H4 (cell line): ENCODE results near the gene HSPBP1. TPM values are rescaled to one million over a fixed set of nuclear protein-coding genes. Genes with fewer than 3 reads are reported as not detected.
"Not testable (repeated sequence)": the region's sequence is repeated elsewhere in the genome, so short reads cannot be mapped to it uniquely, and the experiment has no call there.

Source experiments
- DNase-seq: peaks from one replicate; pipeline ENCODE4 v3.0.0-alpha.2; 2015; ENCODE audit warnings: low spot score
- total RNA-seq: library from RNA; depleted of rRNA; stranded (reverse); fragments of >200 nt; shearing (Covaris generic); gene quantifications from 2 replicates; pipeline ENCODE4 v1.2.3, GENCODE V29; 2014

The HSPBP1 gene
- total RNA-seq, 1 experiment from 2014 or later = 57.7 TPM

DNA sequence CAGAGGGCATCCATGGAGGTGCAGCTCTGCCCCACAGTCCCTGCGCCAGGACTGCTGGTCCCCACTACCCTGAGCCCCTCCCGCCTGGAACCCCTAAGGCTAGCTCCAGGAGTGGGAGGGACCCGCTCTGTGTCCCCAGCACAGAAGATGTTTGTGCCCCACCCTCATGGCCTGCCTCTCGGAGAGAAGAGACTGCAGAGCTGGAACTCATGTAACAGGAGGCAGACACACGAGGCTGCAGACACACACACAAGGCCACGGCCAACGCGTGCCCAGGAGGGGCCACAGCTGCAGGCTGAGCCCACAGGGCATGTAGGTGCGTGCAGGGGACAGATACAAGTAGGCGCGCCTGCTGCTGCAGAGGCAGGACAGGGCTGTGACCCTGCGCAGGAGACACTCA, 40.9 kb downstream of the HSPBP1 start:
- DNase-seq = no peak

DNA sequence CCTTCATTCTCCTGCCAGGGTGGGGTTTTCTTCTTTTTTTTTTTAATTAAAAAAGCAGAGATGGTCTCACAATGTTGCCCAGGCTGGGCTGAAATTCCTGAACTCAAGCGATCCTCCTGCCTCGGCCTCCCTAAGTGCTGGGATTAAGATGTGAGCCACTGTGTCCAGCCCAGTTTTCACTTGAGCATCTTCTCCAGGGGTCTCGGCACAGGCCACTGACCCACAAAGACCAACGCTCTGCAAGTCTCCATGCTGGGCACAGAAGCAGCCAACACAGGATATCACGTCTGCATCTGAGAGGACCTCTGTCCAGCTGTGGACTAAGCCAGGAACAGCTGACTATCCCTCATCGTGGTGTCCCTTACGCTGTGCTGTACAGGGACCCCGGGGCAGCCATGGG, 41.9 kb downstream of the HSPBP1 start:
- DNase-seq = no peak

DNA sequence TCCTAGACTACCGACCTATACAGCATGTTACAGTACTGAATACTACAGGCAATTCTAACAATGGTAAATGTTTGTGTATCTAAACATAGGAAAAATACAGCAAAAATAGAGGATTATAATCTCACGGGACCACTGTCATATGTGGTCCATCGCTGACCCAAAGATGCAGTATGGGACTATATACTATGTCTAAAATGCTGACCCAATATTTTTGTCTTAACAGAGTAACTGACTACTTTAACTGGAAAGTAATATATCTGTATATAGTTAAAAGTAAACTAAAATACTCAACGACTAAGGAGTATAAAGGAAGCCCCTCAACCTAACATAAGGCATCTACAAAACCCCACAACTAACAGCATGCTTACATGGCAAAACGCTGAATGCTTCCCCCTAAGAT, 46.9 kb downstream of the HSPBP1 start:
- DNase-seq = no peak

GRCh38 chr19:55232286-55232602, 47.7 kb downstream of the HSPBP1 start:
- no peak for DNase-seq

DNA sequence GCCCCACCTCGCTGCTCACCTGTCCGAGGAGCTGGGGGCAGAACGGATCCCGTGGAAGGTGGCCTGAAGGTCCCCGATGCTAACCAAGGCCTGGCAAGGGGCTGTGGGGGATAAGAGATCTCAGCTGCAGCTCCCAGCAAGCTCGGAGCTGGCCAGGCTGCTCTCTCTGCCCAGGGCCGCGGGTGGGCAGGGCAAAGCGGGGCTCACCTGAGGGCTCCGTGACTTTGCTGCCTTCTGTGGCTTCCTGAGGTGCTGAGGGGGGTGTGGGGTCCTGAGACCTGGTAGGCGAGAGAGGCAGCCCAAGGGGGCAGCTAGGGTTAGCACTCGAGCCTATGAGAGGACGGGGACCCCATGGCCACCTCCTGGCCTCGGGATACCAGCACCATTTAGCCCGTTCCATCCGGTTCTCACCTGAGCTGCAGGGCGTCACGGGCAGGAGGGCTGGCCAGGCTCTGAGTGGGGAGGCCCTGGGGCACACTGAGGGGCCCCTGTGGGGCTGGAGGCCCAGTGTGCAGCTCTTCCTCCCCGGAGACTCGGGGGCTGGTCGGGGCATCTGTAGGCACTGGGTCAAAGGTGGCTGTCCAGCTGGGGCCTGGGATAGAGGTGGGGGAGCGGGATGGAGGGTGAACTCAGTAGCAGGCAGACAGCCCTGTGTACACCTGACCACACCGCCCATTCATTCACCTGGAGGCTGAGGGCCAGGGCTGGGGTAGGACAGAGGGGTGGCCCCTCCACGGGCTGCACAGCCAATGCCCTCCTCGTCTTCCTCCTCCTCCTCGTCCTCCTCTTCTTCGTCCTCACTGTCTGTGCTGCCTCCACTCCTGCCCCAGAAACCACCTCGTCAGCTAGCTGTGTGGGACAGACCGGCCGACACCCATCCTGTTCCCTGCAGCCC, 48.3 kb downstream of the HSPBP1 start:
- DNase-seq = no peak

DNA sequence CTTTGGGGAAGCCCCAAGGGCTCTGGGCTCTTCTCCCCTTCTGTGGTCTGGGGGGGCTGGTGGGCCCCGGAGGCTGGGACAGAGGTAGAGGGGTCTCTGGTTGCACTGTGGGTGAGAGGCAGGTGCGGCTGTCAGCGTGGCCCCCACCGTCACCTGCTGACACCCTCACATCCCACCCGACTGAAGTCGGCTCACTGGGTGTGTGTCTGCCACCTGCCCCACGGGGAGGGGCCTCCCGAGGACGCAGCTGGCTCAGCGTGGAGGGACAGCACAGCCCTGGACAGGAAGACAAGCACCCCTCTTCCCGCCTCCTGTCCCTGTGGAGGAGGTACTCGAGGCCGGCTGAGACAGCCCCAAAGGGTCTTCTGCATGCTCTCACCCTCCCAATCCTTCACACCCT, 49.1 kb downstream of the HSPBP1 start:
- no peak for DNase-seq

DNA sequence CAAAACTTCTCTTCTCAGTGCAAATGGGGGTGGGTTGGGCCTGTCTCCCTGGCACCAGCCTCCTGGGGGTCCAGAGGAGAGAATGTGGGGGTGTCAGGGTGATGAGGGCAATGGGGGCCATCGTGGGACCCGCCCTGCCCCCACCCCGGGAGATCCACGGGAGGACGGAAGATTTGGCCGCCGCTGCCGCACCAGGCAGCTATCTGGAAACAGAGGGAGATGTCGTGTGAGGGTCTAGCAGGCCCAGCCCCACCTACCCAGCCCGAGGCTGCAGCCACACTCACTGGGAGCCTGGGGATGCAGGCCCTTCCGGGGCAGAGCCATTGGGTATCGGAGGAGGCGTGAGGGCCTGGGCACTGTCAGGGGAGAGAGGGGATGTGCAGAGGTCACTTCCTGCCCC, 49.6 kb downstream of the HSPBP1 start:
- DNase-seq = no peak

GRCh38 chr19:55229789-55230182, 50.1 kb downstream of the HSPBP1 start:
- DNase-seq = no peak

GRCh38 chr19:55229145-55229788, 50.6 kb downstream of the HSPBP1 start:
- no peak for DNase-seq

DNA sequence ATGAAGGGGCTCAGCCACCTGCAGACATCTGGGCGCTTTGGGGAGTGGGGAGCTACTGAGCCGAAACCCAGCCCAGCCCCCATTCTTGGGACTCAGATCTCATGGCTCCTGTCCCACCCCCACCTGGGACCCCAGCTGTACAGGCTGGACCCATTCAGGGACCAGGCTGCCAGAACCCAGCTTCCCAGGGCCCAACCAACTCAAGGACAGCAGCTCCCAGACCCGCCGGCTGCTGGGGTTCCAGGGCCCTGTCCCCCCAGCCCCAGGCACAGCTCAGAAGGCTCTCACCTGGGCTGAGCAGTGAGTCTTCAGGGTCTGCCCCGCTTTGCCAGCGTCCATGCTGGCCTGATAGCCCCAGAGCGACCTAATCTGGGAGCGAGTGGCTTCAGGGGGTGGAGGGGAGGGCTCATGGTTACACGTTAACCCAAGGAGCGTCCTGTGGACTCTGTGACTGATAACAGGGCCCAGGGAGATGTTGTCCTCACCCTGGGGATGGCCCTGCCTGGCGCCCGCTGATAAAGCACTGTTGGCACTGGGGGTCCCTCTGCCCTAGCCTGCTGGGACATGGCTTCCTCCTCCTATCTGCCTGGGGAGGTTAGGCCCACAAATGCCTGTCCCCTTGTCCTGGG, 51.4 kb downstream of the HSPBP1 start, which contains the start of gene TMEM86B:
TMEM86B (minus strand) TSS at position 361 of the 629 bp plus-strand sequence; CDS start at position 339, 22 bp downstream.
- no peak for DNase-seq

DNA sequence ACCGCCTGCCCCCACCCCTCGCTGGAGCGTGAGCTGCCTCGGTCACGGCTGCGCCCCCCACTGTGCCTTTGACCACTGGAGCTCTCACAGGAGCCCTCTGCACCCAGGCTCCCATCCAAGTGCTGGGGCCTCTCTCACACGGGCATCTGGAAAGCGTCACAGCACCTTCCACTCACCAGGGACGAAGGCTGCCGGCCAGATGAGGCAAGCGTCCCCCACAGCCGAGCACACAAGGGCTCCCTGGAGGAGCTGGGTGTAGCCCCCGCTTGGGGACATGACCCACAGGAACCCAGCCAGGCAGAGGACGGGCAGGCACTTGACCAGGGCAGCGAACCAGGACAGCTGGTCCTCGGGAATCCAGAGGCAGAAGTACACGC, 51.9 kb downstream of the HSPBP1 start:
- no peak for DNase-seq

DNA sequence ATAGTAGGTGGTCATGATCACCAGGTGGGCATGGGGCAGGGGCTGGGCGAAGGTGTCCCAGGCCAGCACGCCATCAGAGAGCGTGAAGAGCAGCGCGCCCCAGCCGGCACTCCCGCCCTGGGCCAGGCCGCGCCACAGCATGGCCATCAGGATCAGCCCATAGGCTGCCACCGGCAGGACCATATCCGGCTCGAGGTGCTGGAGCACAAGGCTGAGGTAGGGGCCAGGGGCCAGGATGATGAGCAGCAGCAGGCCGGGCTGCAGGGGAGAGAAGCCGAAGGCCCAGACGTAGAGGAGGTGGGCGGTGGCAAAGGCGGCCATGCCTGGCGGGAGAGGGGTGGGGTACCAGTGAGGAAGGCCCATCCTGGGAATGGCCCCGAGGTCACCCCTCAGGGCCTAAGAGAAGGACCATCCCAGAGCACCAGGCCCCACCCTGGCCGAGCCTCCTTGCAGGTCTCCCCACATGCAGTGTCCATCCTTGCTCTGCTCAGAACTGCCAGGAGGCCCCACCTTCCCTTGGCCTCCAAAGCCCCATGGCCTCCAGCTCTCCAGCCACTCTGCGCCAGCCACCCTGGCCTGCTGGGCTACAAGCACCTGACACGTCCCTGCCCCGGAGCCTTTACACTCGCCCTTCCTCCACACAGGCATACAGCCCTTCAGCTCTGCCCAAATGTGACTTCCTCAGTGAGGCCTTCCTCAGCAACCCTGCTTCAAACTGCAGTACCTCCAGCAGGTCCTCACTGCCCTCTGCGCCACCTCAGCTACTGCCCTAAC, 52.5 kb downstream of the HSPBP1 start:
- DNase-seq = no peak

DNA sequence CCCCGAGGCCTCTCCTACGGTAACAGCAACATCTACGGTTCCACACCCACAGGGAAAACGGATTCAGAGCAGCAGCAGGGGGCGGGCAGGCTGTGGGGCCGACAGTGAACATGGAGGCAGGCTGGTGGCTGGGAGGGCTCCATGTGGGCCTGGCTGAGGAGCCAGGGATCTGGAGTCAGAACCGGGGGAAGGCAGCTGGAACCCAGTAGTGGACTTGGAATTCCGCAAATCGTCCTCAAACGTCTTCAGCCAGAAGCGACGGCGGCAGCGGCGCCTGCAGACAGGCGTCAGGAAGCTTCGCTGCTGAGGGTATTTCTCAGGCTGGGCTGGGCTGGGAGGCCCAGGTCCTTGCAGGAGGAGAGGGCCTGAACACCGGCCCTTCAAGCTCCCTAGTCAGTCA, 53.1 kb downstream of the HSPBP1 start:
- DNase-seq = no peak

DNA sequence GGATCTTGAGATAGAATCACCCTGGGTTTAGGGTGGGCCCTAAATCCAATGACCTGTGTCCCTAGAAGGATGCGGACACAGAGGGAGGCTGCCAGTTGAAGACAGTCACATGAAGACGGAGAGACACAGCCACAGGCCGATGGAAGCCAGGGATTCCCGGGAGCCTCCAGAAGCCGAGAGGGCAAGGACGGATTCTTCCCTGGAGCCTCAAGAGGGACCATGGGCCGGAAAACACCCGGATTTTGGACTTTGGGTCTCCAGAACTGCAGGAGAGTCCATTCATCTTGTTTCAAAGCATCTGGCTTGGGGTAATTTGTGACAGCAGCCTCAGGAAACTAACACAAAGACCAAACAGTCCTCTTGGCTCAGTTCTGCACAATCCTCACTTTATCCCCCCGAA, 53.6 kb downstream of the HSPBP1 start:
- no peak for DNase-seq

DNA sequence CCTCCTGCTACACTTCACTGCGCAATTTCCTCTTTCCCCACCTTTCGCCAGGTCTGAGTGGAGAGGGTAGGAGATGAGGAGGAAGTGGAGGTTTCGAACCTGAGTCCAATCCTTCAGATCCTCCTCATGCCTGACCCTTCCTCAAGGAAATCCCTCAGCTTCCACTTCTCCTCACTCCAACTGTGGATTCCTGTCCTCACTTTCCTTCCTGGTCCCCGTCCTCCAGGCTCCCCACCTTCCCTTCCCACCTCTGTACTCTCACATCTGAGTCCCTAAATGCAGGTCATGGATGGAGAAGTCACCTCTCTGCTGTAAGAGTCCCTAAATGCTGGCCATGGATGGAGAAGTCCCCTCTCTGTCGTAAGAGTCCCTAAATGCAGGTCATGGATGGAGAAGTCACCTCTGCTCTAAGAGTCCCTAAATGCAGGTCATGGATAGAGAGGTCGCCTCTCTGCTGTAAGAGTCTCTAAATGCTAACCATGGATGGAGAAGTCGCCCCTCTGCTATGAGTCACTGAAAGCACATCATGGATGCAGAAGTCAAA, 54.4 kb downstream of the HSPBP1 start:
- DNase-seq = no peak

DNA sequence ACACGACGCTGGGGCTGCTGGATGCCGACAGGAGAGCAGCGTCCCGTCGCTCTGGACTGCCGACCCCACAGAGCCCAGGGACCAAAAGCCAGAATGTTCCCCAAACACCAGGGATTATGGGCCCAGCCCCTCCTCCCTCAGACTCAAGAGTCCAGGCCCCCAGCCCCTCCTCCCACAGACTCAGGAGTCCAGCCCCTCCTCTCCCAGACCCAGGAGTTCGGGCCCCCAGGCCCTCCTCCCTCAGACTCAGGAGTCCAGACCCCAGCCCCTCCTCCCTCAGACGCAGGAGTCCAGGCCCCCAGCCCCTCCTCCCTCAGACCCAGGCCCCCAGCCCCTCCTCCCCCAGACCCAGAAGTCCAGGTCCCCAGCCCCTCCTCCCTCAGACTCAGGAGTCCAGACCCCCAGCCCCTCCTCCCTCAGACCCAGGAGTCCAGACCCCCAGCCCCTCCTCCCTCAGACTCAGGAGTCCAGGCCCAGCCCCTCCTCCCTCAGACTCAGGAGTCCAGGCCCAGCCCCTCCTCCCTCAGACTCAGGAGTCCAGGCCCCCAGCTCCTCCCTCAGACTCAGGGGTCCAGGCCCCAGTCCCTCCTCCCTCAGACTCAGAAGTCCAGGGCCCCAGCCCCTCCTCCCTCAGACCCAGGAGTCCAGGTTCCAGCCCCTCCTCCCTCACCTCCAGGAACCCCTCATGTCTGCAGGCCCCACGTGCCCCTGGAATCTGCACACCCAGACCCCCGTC, 55.1 kb downstream of the HSPBP1 start:
- DNase-seq = not testable (repeated sequence)

DNA sequence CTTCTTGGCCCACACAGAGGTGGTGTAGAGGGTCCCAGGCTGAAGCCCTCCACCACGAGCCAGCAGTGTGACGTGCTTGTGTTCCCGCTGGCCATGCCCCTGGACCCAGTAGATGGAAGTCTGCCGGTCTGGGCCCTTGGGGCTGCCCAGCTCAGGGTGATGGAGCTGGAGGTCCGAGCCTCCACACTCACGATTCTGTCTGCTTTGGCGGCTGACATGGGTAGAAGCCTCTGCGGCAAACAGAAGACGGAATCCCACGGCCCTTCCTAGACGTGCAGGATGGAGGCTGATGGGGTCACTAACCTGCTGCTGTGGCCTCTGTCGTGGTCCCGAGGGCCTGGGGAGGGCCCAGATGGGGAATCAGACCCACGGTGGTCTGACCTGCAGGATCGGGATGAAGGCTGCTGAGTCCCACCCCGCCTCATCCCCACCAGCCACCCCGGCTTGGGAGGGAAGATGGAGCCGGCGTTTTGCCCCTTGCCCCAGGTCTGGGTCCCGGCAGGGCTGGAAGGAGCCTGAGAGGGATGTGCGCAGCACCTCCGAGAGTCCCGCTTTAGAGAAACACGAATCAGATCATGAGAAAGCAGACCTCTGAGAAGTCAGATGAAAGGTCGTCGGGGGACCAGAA, 55.8 kb downstream of the HSPBP1 start:
- no peak for DNase-seq

- DNase-seq = no peak
Measured at GRCh38 chr19:55223291-55224037, 56.4 kb downstream of the HSPBP1 start.

GRCh38 chr19:55220525-55220924, 59.4 kb downstream of the HSPBP1 start:
- DNase-seq = no peak
